Esophagus muscularis mucosa (tissue), 3 donors: ENCODE data around the gene CTF1.

Experiments used
- POLR2AphosphoS5 ChIP-seq, 2 donors: sonication (generic); formaldehyde crosslinking; IDR thresholded peaks; one replicate each; pipeline ENCODE4 v1.6.1; 2017; ENCODE audit warnings: antibody characterized with exemption in 2 of 2
- TF ChIP-seq, protein P1 (sequence below), 3 experiments: fragments of 200-600 bp in 2 of 3; fragments of 450-650 bp in 1 of 3; sonication (generic) in 2 of 3; IDR thresholded peaks; one replicate each; pipeline ENCODE4 v1.5.1; 2017 to 2019; ENCODE audit warnings: antibody characterized with exemption in 3 of 3, mild to moderate bottlenecking in 2 of 3, moderate library complexity in 1 of 3

DNA sequence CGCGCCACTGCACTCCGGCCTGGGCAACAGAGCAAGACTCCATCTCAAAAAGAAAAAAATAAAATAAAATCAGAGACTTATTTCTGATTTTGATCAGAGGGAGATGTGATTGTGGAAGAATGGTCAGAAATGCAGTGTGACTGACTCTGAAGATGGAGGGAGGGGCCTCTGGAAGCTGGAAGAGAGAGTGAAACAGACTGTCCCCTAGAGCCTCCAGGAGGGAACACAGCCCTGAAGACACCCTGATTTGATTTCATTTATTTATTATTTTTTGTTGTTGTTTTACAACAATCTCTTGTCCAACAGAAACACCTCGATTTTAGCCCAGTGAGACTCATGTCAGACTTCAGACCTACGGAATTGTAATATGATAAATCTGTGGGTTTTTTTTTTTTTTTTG, 28.7 kb upstream of the CTF1 start:
- TF ChIP-seq POLR2AphosphoS5 (IDR thresholded peaks at IDR 0.05) = no peak
- TF ChIP-seq, protein P1, sequence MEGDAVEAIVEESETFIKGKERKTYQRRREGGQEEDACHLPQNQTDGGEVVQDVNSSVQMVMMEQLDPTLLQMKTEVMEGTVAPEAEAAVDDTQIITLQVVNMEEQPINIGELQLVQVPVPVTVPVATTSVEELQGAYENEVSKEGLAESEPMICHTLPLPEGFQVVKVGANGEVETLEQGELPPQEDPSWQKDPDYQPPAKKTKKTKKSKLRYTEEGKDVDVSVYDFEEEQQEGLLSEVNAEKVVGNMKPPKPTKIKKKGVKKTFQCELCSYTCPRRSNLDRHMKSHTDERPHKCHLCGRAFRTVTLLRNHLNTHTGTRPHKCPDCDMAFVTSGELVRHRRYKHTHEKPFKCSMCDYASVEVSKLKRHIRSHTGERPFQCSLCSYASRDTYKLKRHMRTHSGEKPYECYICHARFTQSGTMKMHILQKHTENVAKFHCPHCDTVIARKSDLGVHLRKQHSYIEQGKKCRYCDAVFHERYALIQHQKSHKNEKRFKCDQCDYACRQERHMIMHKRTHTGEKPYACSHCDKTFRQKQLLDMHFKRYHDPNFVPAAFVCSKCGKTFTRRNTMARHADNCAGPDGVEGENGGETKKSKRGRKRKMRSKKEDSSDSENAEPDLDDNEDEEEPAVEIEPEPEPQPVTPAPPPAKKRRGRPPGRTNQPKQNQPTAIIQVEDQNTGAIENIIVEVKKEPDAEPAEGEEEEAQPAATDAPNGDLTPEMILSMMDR (IDR thresholded peaks at IDR 0.05) = no peak
